GM18858 (cell line): ENCODE data around the gene CAV2.

Experiments used
- ATAC-seq: cut with Tn5 transposase; IDR thresholded peaks from one replicate; pipeline ENCODE4 v1.9.1; 2021; ENCODE audit not compliant: unreplicated experiment

Gene CAV2

GRCh38 chr7:116545411-116545993, 46.0 kb downstream of the CAV2 start:
- ATAC-seq: no peak

DNA sequence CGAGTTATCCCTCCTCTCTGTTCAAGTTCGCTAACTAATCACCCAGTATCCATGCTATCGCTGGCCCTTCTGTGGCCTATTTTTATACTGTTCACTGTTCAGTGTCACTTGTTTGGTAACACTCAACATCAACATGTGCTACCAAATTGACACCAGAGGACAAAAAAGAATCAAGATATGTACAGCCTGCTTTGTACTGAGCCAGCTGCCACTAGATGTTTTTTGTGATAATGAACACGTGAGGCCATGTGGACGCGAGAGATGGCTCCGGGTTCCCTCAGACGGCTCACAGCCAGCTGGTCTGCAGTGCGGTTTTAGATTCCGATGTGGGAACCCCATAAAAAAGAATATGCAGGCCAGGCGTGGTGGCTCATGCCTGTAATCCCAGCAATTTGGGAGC, 46.5 kb downstream of the CAV2 start:
- ATAC-seq: no peak

- no peak for ATAC-seq
These were observed 47.4 kb downstream of the CAV2 start for GRCh38 chr7:116546916-116547315.

- ATAC-seq: no peak
These were observed 47.8 kb downstream of the CAV2 start for GRCh38 chr7:116547347-116547746.

DNA sequence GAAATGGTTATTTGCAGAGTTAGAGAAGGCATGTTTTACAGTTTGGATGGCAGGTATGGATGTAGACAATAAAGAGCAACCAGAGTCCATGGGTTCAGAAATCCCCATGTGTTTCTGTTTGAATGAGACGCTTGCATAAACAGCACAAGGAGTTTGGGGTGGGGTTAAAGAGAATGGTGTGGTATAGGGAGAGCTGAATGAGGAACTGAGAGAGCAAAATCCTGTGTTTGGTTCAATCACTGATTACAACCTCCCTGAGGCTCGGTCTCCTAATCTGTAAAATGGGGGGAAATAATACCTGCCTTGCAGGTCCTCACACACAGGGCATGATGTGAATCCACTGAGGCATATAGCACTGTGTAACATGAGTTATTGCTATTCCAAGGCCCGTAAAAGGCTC, 49.0 kb downstream of the CAV2 start:
- ATAC-seq: peak; percentile 90

GRCh38 chr7:116549370-116549769, 49.8 kb downstream of the CAV2 start:
- ATAC-seq: no peak

GRCh38 chr7:116551692-116552091, 52.2 kb downstream of the CAV2 start:
- ATAC-seq: no peak

DNA sequence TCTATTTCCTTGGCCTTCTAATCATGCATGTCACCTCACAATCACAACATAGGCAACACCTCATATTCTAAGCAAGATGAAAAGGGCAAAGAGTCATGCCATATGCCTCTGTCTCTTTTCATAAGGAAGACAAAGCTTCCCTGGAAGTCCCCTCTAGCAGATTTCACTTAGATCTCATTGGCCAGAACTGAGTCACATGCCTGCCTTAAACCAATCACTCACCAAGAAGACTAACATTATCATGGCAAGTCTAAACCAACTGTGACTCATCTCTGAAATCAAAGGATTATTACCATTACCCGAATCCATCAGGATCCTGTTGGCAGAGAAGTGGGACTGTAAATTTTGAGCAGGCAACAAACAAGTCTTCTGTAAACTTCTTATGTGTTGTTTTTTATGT, 53.1 kb downstream of the CAV2 start:
- ATAC-seq: no peak

GRCh38 chr7:116553168-116553964, 53.8 kb downstream of the CAV2 start:
- no peak for ATAC-seq

DNA sequence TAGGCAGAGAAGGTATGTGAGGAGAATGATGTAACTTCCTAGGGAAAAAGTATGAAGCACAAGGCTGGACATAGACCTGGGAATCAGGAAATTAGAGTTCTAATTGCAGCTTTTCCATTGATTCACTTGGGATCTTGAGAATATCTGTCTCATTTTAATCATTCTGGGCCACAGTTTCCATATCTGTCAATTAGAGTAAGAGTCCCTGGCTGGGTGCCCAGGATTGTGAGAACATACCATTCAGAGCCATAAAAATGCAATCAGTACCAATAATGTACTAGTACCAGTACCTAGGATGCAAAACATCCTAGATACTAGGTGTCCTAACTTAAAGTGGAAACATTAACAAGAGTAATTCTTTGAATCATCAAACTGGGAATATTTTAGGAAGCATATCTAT, 54.9 kb downstream of the CAV2 start:
- ATAC-seq: no peak

DNA sequence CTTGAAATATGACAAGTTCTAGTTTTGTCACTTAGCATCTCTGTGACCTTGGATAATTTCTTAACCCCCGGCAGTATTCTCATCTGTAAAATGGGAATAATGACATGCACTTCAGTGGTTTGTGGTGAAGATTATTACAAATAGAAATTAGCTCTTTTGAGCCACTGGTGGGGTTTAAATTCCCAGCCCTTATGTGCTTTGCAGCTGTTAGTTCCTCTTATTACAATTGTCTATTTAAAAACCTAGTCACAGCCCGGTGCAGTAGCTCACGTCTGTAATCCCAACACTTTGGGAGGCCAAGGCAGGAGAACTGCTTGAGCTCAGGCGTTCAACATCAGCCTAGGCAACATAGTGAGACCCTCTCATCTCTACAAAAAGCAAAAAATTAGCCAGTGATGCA, 55.4 kb downstream of the CAV2 start:
- no peak for ATAC-seq

DNA sequence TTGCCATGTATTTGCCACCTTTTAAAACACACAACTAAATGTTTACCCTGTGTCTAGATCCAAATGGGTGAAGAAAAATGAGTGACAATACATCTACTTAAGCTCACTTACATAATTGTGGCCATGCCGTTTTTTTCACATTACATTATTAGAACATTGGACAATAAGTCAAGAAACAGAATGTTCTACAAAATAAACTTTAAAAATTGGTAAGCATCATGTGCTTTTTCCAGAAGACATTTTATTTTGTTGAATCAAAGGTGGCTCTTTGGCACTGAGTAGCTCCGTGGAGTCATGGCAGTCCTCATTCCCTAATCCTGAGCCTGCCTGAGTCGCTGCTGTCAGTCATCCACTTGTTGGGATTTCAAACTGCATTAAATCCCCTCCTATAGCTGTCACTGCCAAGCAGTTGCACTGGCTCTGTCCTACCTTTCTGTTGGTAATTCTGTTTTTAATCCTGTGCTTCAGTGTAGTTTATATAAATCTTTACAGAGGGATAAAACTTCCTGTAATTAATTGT, 57.6 kb downstream of the CAV2 start:
- no peak for ATAC-seq

GRCh38 chr7:116557901-116558300, 58.4 kb downstream of the CAV2 start:
- ATAC-seq: no peak
